A549 (cell line): ENCODE results near the gene PGLYRP3. TPM values are rescaled to one million over a fixed set of nuclear protein-coding genes. Genes with fewer than 3 reads are reported as not detected.

Source experiments
- ATAC-seq, 2 experiments: fragments of 200-7000 bp in 1 of 2; fragments of >200 bp in 1 of 2; cut with Nextera tagmentation in 1 of 2; cut with Tn5 transposase in 1 of 2; 3 replicates each; pipeline versions ENCODE4 v1.8.0 to v1.9.1; 2018 to 2020; ENCODE audit warnings: mild to moderate bottlenecking in 1 of 2, moderate library complexity in 1 of 2
- CTCF ChIA-PET: fragments of 300-600 bp; sonication (Branson Sonifier 250); formaldehyde crosslinking; extraction: SDS; loops from one replicate; lab custom pipeline; 2021; ENCODE audit warnings: antibody characterized with exemption, inconsistent platforms; lab: Yijun Ruan, JAX
- POLR2A ChIA-PET: fragments of 350-600 bp; formaldehyde crosslinking; extraction: SDS; loops from one replicate; lab custom pipeline; 2021; ENCODE audit warnings: antibody characterized with exemption, inconsistent platforms; lab: Yijun Ruan, JAX
- DNase-seq, 2 experiments: peaks; one replicate each; pipeline versions ENCODE4 v3.0.0 to v3.0.0-alpha.2; 2011 to 2016; ENCODE audit warnings: low read depth in 1 of 2, low spot score in 1 of 2
- FAIRE-seq: peaks from 2 replicates; lab custom pipeline; 2011; peaks lifted over from hg19 to GRCh38; lab: Jason Lieb, UNC
- H3K27ac ChIP-seq, 2 experiments: fragments of >200 bp; sonication (Bioruptor Twin); formaldehyde crosslinking; 3 replicates each; pipeline ENCODE4 v1.5.1; 2016 to 2017
- H3K4me1 ChIP-seq: fragments of >200 bp; sonication (Bioruptor Twin); formaldehyde crosslinking; 3 replicates; pipeline ENCODE4 v1.6.1; 2016
- H3K4me2 ChIP-seq: fragments of >200 bp; sonication (Bioruptor Twin); formaldehyde crosslinking; 3 replicates; pipeline ENCODE4 v1.6.1; 2016
- H3K4me3 ChIP-seq: fragments of >200 bp; sonication (Bioruptor Twin); formaldehyde crosslinking; 3 replicates; pipeline ENCODE4 v1.5.1; 2016
- H3K9me3 ChIP-seq: fragments of >200 bp; sonication (Bioruptor Twin); formaldehyde crosslinking; 3 replicates; pipeline ENCODE4 v1.6.1; 2016
- BHLHE40 ChIP-seq: IDR thresholded peaks from 2 replicates; pipeline ENCODE4 v1.6.1; 2012; ENCODE audit warnings: low read depth, low read length, inconsistent platforms
- CBX2 ChIP-seq: fragments of 200-600 bp; sonication (generic); IDR thresholded peaks from 2 replicates; pipeline ENCODE4 v1.6.1; 2016; ENCODE audit warnings: low read depth, mild to moderate bottlenecking, borderline replicate concordance
- CBX8 ChIP-seq: fragments of 200-600 bp; sonication (generic); IDR thresholded peaks from 2 replicates; pipeline ENCODE4 v1.6.1; 2016
- CEBPB ChIP-seq, 2 experiments: fragments of >200 bp in 1 of 2; sonication (Bioruptor Twin) in 1 of 2; formaldehyde crosslinking in 1 of 2; IDR thresholded peaks; 2 replicates each; pipeline ENCODE4 v1.6.1; 2012 to 2016
- EHF ChIP-seq: fragments of 250-450 bp; sonication (Bioruptor Pico); IDR thresholded peaks from 2 replicates; pipeline ENCODE4 v1.5.0; 2020; ENCODE audit warnings: mild to moderate bottlenecking
- FOSL2 ChIP-seq, 2 experiments: fragments of 450-650 bp in 1 of 2; fragments of >200 bp in 1 of 2; sonication (Bioruptor Twin) in 1 of 2; formaldehyde crosslinking; IDR thresholded peaks; 2 replicates each; pipeline versions ENCODE4 v1.5.0 to v1.6.1; 2016 to 2020; ENCODE audit warnings: mild to moderate bottlenecking in 1 of 2, moderate library complexity in 1 of 2
- MYC ChIP-seq: IDR thresholded peaks from 2 replicates; pipeline ENCODE4 v1.6.1; 2012; ENCODE audit warnings: mild to moderate bottlenecking, inconsistent platforms, low read length, improper control_type of control experiment, borderline replicate concordance
- NFE2L2 ChIP-seq: fragments of 150-350 bp; conservative IDR thresholded peaks from 2 replicates; pipeline ENCODE4 v1.6.1; 2014; ENCODE audit warnings: low read length
- NR3C1 ChIP-seq: fragments of >200 bp; sonication (Bioruptor Twin); formaldehyde crosslinking; IDR thresholded peaks from 3 replicates; pipeline ENCODE4 v1.6.1; 2017
- PHF8 ChIP-seq: fragments of 200-600 bp; sonication (generic); IDR thresholded peaks from 2 replicates; pipeline ENCODE4 v1.6.1; 2016; ENCODE audit warnings: low read depth, mild to moderate bottlenecking, antibody characterized with exemption, moderate library complexity, borderline replicate concordance
- POLR2A ChIP-seq: IDR thresholded peaks from 2 replicates; pipeline ENCODE4 v1.6.1; 2012; ENCODE audit warnings: mild to moderate bottlenecking, low read length
- RARB ChIP-seq: fragments of 250-450 bp; sonication (Bioruptor Pico); IDR thresholded peaks from 2 replicates; pipeline ENCODE4 v1.8.0; 2021; ENCODE audit warnings: mild to moderate bottlenecking, moderate library complexity
- RFX5 ChIP-seq: fragments of 450-650 bp; IDR thresholded peaks from 2 replicates; pipeline ENCODE4 v1.7.1; 2014; ENCODE audit warnings: antibody characterized with exemption, mild to moderate bottlenecking, moderate library complexity
- RNF2 ChIP-seq: fragments of 200-600 bp; sonication (generic); IDR thresholded peaks from 2 replicates; pipeline ENCODE4 v1.6.1; 2016; ENCODE audit warnings: low read depth, mild to moderate bottlenecking, antibody characterized with exemption, moderate library complexity, borderline replicate concordance
- SREBF2 ChIP-seq: fragments of 450-650 bp; IDR thresholded peaks from 2 replicates; pipeline ENCODE4 v1.6.1; 2014; ENCODE audit warnings: mild to moderate bottlenecking, moderate library complexity
- TFCP2L1 ChIP-seq: fragments of 250-450 bp; sonication (Bioruptor Pico); IDR thresholded peaks from 2 replicates; pipeline ENCODE4 v1.5.0; 2021; ENCODE audit warnings: mild to moderate bottlenecking
- TP53 ChIP-seq: fragments of 250-450 bp; sonication (Bioruptor Pico); IDR thresholded peaks from 2 replicates; pipeline ENCODE4 v1.5.0; 2021; ENCODE audit warnings: mild to moderate bottlenecking, moderate library complexity
- ZFP36 ChIP-seq: fragments of 450-650 bp; IDR thresholded peaks from 2 replicates; pipeline ENCODE4 v1.6.1; 2014; ENCODE audit warnings: borderline replicate concordance; ENCODE audit not compliant: partially characterized antibody
- ZSCAN20 ChIP-seq: fragments of 250-450 bp; sonication (Bioruptor Pico); IDR thresholded peaks from 2 replicates; pipeline ENCODE4 v1.8.0; 2022; ENCODE audit warnings: mild to moderate bottlenecking, moderate library complexity
- WGBS: methylation state at CpG from one replicate; pipeline ENCODE4 v1.1.6; 2017; ENCODE audit errors: missing lambda C conversion rate; 5-methylcytosine and 5-hydroxymethylcytosine counted together
- polyA plus RNA-seq, 4 experiments: library from polyadenylated mRNA; depleted of rRNA in 3 of 4; stranded (reverse); fragments of >200 nt; fragmentation: RNase III in 1 of 4; extraction: RNeasy Plus Mini Kit Qiagen cat#74134 plus additional on column Dnase treatment in 1 of 4; gene quantifications; 2 replicates in 3 of 4; 3 replicates in 1 of 4; pipeline ENCODE4 v1.2.3, GENCODE V29; 2011 to 2017
- TF ChIP-seq, protein P1 (sequence below): fragments of 250-450 bp; sonication (Bioruptor Pico); IDR thresholded peaks from 2 replicates; pipeline ENCODE4 v1.5.0; 2020; ENCODE audit warnings: low read depth, mild to moderate bottlenecking, moderate library complexity
- TF ChIP-seq, protein P2 (sequence below): fragments of >200 bp; sonication (Bioruptor Twin); formaldehyde crosslinking; IDR thresholded peaks from 3 replicates; pipeline ENCODE4 v1.5.1; 2016
- TF ChIP-seq, protein P3 (sequence below): IDR thresholded peaks from 2 replicates; pipeline ENCODE4 v1.6.1; 2012
- TF ChIP-seq, protein P4 (sequence below): IDR thresholded peaks from 2 replicates; pipeline ENCODE4 v1.6.1; 2012; ENCODE audit warnings: low read depth, borderline replicate concordance

Gene PGLYRP3
- polyA plus RNA-seq, 2 of the 4 experiments (the other 2 are of a cell fraction): not detected

DNA sequence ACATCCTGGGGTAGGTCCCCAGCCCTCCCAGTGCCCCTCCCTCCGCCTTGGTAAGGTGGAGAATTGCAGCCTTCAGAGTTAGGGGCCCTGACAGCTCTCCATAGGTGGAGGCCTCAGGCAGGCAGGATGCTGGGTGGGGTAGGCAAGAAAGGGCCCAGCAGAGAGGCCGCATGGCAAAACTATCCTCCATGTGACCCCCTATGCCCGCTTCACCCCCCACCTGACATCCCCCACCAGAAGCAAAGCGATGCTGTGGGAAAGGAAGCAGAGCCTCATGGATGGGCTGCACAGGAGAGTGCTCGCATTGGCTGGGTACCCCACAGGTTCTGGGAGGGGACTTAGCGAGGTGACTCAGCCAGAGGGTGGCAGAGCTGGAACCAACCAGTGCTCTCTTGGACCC lies 46.5 kb upstream of the PGLYRP3 start:
- 63% methylated on average over 6 of the region's 6 CpGs for WGBS
- ChIA-PET CTCF (interaction anchor here (2.4 to 13.2 kb wide), 3 partner anchors 107 to 209 kb away, joined by 7 to 731 read pairs (median 14); no protein-coding TSS in a partner anchor), POLR2A (no interaction called here)
- TF ChIP-seq EHF: no peak
- TF ChIP-seq, protein P1, sequence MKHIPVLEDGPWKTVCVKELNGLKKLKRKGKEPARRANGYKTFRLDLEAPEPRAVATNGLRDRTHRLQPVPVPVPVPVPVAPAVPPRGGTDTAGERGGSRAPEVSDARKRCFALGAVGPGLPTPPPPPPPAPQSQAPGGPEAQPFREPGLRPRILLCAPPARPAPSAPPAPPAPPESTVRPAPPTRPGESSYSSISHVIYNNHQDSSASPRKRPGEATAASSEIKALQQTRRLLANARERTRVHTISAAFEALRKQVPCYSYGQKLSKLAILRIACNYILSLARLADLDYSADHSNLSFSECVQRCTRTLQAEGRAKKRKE: no peak
- no peak for TF ChIP-seq CBX8
- TF ChIP-seq NR3C1: no peak
- no peak for TF ChIP-seq POLR2A
- no peak for TF ChIP-seq BHLHE40
- no peak for TF ChIP-seq SREBF2
- no peak for TF ChIP-seq ZSCAN20 (CRISPR knock-in tag)
- TF ChIP-seq TP53 (CRISPR knock-in tag): no peak
- TF ChIP-seq RARB (CRISPR knock-in tag): no peak
- Histone ChIP-seq H3K4me2 (no peak overlapping the region), H3K4me1 (no peaks in the 10 kb centered on the region), H3K4me3 (no peak overlapping the region), H3K27ac (no peak overlapping the region), H3K9me3 (no peaks in the 10 kb centered on the region)
- no peak for FAIRE-seq
- no peak for DNase-seq
- no peak for ATAC-seq

DNA sequence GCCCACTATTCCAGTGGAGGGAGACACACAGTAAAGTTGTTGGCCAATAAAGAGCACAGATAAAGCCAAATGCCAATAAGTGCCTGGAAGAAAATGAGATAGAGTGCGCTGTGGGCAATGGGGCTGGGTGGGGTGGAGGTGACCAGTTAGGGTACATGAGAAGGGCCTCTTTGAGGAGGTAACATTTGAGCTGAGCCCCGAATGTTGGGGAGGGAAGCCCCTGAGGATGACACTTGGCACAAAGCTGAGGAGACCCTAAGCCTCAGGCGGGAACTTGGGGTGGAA lies 45.9 kb upstream of the PGLYRP3 start:
- CTCF ChIA-PET: interaction anchor here (0.7 to 13.2 kb wide), 6 partner anchors 17 to 214 kb away, joined by 3 to 731 read pairs (median 6); no protein-coding TSS in a partner anchor
- Histone ChIP-seq H3K27ac (no peak overlapping the region), H3K4me2 (no peak overlapping the region), H3K4me3 (no peak overlapping the region), H3K4me1 (no peaks in the 10 kb centered on the region), H3K9me3 (no peaks in the 10 kb centered on the region)
- FAIRE-seq (no peak), DNase-seq (no peak), ATAC-seq (no peak)
- POLR2A ChIA-PET: no interaction called here
- TF ChIP-seq RNF2: no peak
- TF ChIP-seq FOSL2 (IDR thresholded peaks at IDR 0.05): no peak
- TF ChIP-seq FOSL2 (CRISPR knock-in tag; IDR thresholded peaks at IDR 0.05): no peak
- TF ChIP-seq, protein P2, sequence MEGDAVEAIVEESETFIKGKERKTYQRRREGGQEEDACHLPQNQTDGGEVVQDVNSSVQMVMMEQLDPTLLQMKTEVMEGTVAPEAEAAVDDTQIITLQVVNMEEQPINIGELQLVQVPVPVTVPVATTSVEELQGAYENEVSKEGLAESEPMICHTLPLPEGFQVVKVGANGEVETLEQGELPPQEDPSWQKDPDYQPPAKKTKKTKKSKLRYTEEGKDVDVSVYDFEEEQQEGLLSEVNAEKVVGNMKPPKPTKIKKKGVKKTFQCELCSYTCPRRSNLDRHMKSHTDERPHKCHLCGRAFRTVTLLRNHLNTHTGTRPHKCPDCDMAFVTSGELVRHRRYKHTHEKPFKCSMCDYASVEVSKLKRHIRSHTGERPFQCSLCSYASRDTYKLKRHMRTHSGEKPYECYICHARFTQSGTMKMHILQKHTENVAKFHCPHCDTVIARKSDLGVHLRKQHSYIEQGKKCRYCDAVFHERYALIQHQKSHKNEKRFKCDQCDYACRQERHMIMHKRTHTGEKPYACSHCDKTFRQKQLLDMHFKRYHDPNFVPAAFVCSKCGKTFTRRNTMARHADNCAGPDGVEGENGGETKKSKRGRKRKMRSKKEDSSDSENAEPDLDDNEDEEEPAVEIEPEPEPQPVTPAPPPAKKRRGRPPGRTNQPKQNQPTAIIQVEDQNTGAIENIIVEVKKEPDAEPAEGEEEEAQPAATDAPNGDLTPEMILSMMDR: no peak
- TF ChIP-seq, protein P3, sequence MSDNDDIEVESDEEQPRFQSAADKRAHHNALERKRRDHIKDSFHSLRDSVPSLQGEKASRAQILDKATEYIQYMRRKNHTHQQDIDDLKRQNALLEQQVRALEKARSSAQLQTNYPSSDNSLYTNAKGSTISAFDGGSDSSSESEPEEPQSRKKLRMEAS: no peak
- TF ChIP-seq PHF8: no peak
- TF ChIP-seq CBX2: no peak
- TF ChIP-seq, protein P4, sequence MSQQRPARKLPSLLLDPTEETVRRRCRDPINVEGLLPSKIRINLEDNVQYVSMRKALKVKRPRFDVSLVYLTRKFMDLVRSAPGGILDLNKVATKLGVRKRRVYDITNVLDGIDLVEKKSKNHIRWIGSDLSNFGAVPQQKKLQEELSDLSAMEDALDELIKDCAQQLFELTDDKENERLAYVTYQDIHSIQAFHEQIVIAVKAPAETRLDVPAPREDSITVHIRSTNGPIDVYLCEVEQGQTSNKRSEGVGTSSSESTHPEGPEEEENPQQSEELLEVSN: no peak
- no peak for TF ChIP-seq MYC
- no peak for TF ChIP-seq RFX5
- no peak for TF ChIP-seq POLR2A
- 57% methylated on average over 3 of the region's 3 CpGs for WGBS

DNA sequence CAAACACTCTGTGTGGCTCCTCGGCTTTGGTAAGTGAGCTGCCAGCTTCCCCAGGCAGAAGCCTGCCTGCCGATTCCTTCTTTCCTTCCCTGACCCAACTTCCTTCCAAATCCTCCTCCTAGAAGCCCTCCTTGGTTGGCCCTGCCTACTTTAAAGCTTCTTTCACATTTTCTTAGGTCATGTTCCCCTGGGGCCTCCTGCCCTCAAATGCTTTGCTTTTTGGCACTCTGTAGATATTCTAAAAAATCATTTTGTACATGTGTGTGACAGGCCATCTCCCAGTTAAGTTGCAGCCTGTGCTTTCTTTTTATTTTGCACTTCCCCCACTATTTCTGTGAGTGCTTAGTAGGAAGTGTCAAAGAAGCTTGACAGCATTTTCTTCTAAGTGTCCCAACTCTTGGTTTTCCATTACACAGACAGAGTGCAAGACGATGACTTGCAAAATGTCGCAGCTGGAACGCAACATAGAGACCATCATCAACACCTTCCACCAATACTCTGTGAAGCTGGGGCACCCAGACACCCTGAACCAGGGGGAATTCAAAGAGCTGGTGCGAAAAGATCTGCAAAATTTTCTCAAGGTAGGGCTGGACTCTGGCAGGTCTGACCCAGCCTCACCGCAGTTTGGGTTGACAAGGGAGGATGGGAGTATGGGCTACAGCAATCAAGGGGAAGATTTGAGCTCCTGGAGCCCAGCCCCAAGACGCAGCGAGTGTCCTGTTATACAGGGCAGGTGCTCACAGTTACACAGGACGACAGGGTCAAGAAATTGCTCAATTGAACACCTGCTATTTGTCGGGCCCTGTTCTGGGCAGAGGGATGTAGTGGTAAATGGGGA lies 45.3 kb upstream of the PGLYRP3 start, which contains the start of gene S100A9:
Gene S100A9 (plus strand): TSS at position 2 of the 838 bp plus-strand sequence. CDS start 430 bp downstream, at position 432.
- WGBS: 64% methylated on average over 11 of the region's 11 CpGs
- Histone ChIP-seq H3K9me3 (no peaks in the 10 kb centered on the region), H3K4me2 (no peak within 1 kb of the TSS), H3K27ac (peak within 1 kb of the TSS in 1 of 2 experiments; percentile 29; a peak in 1 of 6 replicates), H3K4me3 (no peak within 1 kb of the TSS), H3K4me1 (no peaks in the 10 kb centered on the region)
- ChIA-PET POLR2A (interaction anchor here (1.2 kb wide), 1 partner anchor 632 kb away, joined by 3 read pairs; the partner anchor contains the start of gene RPS27), CTCF (interaction anchor here (0.6 to 13.2 kb wide), 12 partner anchors 9 to 534 kb away, joined by 3 to 731 read pairs (median 4); partner anchors contain the start of genes PGLYRP4 and S100A13)
- no peak for FAIRE-seq
- ATAC-seq: no peak
- peak; percentile 77 for TF ChIP-seq NFE2L2
- TF ChIP-seq POLR2A: no peak
- TF ChIP-seq TFCP2L1 (CRISPR knock-in tag): no peak
- peak; percentile 43 for TF ChIP-seq ZFP36
- no peak for TF ChIP-seq ZSCAN20 (CRISPR knock-in tag)
- TF ChIP-seq CEBPB (IDR thresholded peaks at IDR 0.05): no peak
- DNase-seq: no peak
